ENCODE results near the gene LPCAT1.

The LPCAT1 gene

GRCh38 chr5:1524799-1525623 is 1.3 kb upstream of the LPCAT1 start:
- peak overlapping the region; percentile 76 for H3K4me3 ChIP-seq (ENCODE audit: low read depth, low read length)
- DNase-seq (ENCODE audit: low read depth), result no peak
- TF ChIP-seq CTCF (IDR thresholded peaks at IDR 0.05; ENCODE audit: insufficient read depth, low read depth, low read length, missing control alignments), result no peak

- no peak for TF ChIP-seq CTCF (IDR thresholded peaks at IDR 0.05; ENCODE audit: insufficient read depth, low read depth, low read length, missing control alignments)
- peak overlapping the region; percentile 76 for H3K4me3 ChIP-seq (ENCODE audit: low read depth, low read length)
- DNase-seq (ENCODE audit: low read depth), result peak; percentile 29
Measured at GRCh38 chr5:1524481-1524798, 680 bp upstream of the LPCAT1 start.

- no peak for TF ChIP-seq CTCF (IDR thresholded peaks at IDR 0.05; ENCODE audit: insufficient read depth, low read depth, low read length, missing control alignments)
- no peak for DNase-seq (ENCODE audit: low read depth)
- H3K4me3 ChIP-seq (ENCODE audit: low read depth, low read length), result peak overlapping the region; percentile 78
Measured at GRCh38 chr5:1523480-1523792, 324 bp downstream of the LPCAT1 start.

GRCh38 chr5:1522601-1523479 is 920 bp downstream of the LPCAT1 start:
- no peak for TF ChIP-seq CTCF (IDR thresholded peaks at IDR 0.05; ENCODE audit: insufficient read depth, low read depth, low read length, missing control alignments)
- peak overlapping the region; percentile 78 for H3K4me3 ChIP-seq (ENCODE audit: low read depth, low read length)
- no peak for DNase-seq (ENCODE audit: low read depth)

- no peak for DNase-seq (ENCODE audit: low read depth)
- peak overlapping the region; percentile 78 for H3K4me3 ChIP-seq (ENCODE audit: low read depth, low read length)
- no peak for TF ChIP-seq CTCF (IDR thresholded peaks at IDR 0.05; ENCODE audit: insufficient read depth, low read depth, low read length, missing control alignments)
Measured at GRCh38 chr5:1521671-1522600, 1.8 kb downstream of the LPCAT1 start.

GRCh38 chr5:1520791-1521453 is 2.8 kb downstream of the LPCAT1 start:
- H3K4me3 ChIP-seq (ENCODE audit: low read depth, low read length), result no peak overlapping the region; the same call in 1 of the 2 replicates
- no peak for DNase-seq (ENCODE audit: low read depth)
- TF ChIP-seq CTCF (IDR thresholded peaks at IDR 0.05; ENCODE audit: insufficient read depth, low read depth, low read length, missing control alignments), result no peak

Data from GM12865 (cell line).